T47D (cell line): Measurements from ENCODE around the gene AK9.
A peak's percentile ranks its signal among the peaks of the same experiment; 100 is the strongest.
"Not testable (repeated sequence)": the region's sequence is repeated elsewhere in the genome, so short reads cannot be mapped to it uniquely, and the experiment has no call there.

ENCODE experiments used
- DNase-seq, 2 experiments: peaks; one replicate each; pipeline versions ENCODE4 v3.0.0 to v3.0.0-alpha.2; 2011 to 2012; ENCODE audit warnings: low read depth in 1 of 2, low spot score in 1 of 2
- JUND ChIP-seq: IDR thresholded peaks from 2 replicates; pipeline ENCODE4 v1.6.1; 2012; ENCODE audit warnings: low read depth
- in situ Hi-C: cut with HindIII; loops from 2 replicates; pipeline ENCODE4 v1.10.0; 2016; ENCODE audit warnings: low sequenced_read_pairs, low pct_unique_long_range_greater_than_20kb

AK9 gene

DNA sequence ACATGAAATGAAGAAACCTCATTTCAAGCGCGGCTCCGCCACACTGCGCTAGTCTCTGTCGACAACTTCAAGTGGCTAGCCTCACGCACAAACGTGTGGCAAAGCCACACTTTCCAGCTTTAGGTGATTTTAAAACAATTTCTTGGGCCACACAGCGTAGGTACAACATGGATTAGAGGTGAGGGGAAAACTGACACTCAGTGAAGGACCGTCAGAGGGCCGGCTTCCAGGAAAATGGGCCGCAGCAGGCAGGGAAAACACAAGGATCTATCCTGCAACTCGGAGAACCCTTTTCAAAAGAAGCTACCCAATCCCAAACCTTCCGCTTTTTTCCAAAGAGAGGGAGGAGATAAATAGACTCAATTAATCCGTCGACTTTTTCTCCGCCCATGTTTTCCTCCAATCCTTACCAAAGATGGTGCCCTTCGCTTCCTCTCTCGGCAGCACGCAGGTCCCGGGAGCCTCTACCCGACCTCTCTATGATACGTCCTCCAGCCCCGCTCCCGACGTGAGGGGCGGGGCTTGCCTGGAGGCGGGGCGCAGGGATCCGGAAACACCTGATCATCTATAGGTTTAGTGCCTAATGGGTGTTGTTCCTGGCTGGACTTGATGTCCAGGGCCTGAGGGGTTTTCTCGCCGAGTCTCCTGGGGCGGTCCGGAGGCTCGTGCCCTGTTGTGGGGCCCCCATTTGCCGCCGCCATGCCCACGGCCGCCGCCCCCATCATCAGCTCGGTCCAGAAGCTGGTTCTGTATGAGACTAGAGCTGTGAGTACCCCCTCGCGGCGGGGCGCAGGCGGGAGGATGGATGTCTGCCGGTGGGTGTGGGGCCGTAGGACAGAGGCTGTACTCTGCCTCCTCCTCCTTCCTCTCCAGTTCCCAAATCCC, at the start of gene AK9, which contains the start of gene FIG4:
TSS of gene AK9 (minus strand) at position 466 of the 885 bp plus-strand sequence. CDS start 15,457 bp downstream, outside the sequence.
TSS of gene FIG4 (plus strand) at position 560 of the 885 bp plus-strand sequence. CDS start at position 700, 140 bp downstream.
- DNase-seq = peak; percentile 38 to 95
- in situ Hi-C loops = no loop called here
- TF ChIP-seq JUND = no peak

DNA sequence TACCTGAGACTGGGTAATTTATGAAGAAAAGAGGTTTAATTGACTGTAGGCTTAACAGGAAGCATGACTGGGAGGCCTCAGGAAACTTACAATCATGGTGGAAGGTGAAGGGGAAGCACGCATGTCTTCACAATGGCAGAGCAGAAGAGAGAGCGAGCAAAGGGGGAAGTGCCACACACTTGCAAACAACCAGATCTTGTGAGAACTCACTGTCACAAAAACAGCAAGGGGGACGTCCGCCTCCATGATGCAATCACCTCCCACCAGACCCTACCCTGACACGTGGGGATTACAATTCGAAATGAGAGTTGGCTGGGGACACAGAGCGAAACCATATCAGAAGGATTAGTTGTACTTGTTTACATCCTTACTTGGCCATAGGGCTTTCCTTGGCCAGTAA, 49.8 kb upstream of the AK9 start:
- in situ Hi-C loops = no loop called here
- no peak for TF ChIP-seq JUND
- no peak for DNase-seq

DNA sequence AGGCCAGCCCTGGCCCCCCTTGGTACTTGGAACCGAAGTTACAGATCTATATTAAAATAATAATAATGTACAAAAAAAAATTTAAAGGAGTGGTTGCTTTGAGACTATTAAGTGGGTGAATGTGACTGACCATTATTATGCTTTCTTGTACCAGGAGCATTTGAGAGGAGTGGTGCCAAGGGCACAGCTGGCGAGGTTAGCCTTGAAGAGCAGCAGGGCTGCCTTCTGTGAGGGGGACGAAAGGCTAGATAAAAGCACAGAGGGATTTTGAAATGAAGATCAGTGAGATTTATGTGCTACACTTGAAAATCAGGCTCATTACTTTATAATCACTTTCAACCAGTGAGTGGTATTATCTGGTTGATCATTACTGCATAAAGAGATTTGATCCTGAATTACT, 48.7 kb upstream of the AK9 start:
- TF ChIP-seq JUND = no peak
- DNase-seq = no peak
- in situ Hi-C loops = no loop called here

DNA sequence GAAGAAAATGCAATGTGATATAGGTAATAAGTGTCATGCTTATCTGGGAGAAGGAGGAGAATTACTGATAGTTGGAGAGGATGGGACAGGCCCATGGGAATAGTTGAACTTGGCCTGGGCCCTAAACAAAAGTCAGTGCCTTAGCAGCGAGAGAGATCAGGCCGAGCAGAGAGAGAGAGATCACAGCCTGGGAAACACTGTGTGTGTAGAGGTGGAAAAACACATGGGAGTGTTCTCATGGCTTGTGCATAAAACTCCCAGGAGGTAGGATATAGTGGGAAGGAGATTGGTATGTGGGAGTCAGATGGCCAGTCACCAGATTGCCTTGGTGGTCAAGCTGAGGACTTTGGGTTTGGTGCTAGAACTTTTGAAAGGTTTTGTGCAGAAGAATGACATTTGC, 47.7 kb upstream of the AK9 start:
- in situ Hi-C loops = no loop called here
- DNase-seq = no peak
- no peak for TF ChIP-seq JUND

DNA sequence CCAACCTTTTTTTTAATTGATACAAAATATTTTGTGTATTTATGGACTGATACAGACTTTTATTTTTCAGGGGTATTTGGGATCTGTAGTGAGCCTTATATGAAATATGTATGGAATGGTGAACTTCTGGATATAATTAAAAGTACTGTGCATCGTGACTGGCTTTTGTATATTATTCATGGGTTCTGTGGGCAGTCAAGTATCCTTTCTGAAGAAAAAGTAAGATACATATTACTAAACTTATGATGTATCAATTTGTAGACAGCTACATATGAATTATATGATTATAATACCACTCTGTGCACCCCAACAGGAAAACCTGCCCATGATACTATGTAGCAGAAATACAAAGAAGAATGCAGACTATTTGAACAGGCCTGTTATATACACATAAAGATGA, 47.3 kb upstream of the AK9 start:
- in situ Hi-C loops = no loop called here
- TF ChIP-seq JUND = no peak
- no peak for DNase-seq

DNA sequence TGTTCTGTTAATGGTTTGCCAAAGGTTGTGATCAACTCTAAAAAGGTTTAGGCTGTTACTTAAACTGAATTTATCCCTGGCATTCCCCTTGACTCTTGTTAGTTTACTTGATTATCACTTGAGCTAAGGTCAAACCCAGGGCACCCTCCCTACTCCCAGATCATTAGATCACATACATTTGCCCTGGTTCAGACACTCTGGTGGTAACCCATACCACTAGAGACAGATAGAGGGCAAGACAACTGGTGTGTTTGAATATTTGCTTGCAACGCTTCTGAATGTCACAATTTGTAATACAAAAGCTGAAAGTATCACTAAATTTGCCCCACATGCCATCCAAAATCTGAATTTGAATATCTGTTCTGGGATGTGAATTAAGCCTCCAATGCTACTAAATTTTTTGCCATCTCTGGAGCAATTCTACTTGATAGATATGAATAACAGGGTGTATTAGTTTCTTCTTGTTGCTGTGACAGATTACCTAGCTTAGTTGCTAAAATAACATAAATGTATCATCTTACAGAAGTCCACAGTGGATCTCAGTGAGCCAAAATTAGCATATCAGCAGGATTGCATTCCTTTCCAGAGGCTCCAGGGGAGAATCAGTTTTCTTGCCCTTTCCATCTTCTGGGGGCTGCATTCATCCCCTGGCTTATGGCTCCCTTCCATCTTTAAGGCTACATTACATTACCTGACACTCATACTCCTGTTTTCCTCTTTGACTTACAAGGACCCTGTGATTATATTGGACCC, 45.4 kb upstream of the AK9 start:
- in situ Hi-C loops = no loop called here
- TF ChIP-seq JUND = no peak
- DNase-seq = no peak

DNA sequence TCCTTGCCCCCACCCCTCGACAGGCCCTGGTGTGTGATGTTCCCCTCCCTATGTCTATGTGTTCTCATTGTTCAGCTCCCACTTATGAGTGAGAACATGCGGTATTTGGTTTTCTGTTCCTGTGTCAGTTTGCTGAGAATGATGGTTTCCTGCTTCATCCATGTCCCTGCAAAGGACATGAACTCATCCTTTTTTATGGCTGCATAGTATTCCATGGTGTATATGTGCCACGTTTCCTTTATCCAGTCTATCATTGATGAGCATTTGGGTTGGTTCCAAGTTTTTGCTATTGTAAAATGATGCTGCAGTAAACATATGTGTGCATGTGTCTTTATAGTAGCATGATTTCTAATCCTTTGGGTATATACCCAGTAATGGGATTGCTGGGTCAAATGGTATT, 34.2 kb upstream of the AK9 start:
- DNase-seq, in situ Hi-C loops: not testable (repeated sequence)

DNA sequence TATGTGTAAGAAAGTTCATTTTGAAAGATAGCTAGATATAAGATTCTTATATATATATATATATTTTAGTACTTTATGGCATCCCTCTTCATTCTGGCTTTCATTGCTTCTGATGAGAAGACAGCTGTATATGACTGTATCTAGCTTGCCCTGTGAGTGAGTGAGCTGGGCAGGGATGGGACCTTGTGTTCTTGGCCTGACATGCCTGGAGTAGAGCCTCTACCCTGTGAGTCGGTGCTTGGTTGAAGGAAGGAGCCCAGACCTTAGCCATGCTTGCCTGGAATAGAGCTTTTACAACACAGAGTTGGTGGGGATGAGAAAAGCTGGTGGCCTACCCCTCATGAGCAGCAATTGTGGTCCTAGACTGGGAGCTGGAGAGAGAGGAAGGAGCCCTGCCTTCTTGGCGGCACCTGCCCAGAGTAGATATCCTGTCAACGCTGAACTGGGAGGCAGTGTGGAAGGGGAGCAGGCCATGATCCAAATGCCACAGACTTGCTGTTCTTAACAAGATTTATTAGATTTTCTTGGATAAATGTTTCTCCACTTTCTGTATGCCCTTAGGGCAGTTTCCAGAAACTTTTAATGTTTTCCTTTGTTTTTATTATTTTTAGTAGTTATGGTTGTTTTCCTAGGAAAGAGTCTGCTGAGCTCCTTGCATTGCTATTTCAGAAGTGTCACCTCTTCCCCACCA, 31.7 kb upstream of the AK9 start:
- in situ Hi-C loops = no loop called here
- no peak for TF ChIP-seq JUND
- no peak for DNase-seq

DNA sequence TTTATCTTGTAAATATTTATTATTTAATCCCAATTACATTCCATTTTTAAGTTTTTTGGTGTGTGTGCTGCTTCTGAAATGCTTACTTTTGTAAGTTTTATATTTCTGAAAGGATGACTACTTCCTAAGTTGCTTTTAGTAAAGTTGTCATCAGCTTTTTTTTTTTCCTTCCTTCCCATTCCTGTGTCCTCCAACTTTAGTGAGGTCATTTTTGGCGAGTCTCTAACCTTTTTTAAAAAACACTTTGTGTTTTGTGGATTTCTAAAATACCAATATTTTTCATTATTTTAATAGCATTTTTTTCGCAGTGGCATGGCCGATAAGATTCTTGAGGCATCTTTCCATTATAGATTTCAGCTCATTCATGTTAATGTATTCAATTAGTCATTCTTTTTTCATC, 31.0 kb upstream of the AK9 start:
- no peak for DNase-seq
- TF ChIP-seq JUND = no peak
- in situ Hi-C loops = no loop called here

DNA sequence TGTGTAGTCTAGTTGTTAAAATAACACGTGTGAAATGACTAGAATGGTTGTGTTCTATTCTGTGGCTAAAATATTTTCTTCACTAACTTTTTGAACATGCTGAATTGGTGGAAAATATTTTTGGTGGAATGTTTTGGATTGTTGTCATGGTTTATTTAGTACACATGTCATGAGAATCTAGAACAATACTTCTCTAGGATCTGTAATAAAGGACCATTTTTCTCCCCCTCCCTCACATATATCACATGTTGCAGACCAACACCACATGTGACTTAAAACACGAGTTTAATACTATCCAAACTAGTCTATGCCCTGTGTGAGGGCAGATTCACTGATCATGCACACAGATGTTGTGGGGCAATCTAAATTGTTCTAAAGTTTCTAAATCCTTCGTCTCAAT, 29.3 kb upstream of the AK9 start:
- DNase-seq = no peak
- no peak for TF ChIP-seq JUND
- in situ Hi-C loops = no loop called here

DNA sequence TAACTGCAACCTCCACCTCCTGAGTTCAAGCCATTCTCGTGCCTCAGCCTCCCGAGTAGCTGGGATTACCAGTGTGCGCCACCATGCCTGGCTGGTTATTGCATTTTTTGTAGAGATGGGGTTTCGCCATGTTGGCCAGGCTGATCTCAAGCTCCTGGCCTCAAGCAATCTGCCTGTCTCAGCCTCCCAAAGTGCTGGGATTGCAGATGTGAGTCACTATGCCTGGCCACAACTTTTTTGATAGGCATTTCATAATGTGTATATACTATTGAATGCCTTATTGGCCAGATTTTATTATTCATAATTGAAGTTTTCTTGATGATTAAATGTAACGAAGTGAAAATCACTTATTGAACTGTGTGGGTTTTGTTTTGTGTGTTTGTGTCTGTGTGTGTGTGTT, 28.0 kb upstream of the AK9 start:
- TF ChIP-seq JUND = no peak
- no peak for DNase-seq
- in situ Hi-C loops = no loop called here

DNA sequence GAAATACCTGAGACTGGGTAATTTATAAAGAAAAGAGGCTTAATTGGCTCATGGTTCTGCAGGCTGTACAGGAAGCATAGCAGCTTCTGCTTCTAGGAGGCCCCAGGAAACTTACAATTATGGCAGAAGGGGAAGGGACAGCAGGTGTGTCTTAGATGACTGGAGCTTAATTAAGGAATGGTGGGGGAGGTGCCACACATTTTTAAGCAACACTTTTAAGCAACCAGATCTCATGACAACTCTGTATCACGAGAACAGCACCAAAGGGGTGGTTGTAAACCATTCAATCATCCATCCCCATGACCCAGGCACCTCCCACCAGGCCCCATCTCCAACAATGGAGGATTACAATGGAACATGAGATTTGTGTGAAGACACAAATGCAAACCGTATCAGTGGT, 27.0 kb upstream of the AK9 start:
- no peak for TF ChIP-seq JUND
- in situ Hi-C loops = no loop called here
- no peak for DNase-seq

DNA sequence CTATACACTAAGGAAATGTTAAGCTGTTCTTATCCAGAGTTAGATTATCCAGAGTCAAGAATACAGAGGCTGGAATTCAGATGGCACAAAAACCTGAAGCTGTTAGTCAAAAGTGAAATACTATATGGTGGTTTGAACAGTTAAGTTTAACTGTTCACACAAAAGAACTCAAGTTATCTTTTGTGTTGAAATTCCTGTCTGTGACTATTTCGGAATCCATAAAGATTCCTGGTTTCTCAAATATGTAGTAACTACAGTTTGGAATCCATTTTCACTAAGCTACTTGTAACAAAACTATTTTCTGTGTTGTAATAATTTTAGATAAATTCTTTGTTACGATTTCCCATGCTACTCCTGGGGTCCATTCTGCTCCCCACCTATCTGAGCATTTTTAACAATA, 24.6 kb upstream of the AK9 start:
- TF ChIP-seq JUND = no peak
- in situ Hi-C loops = no loop called here
- no peak for DNase-seq
